Measurements from ENCODE around the gene HOXD9.

The HOXD9 gene
- 0 reads per million in 3 donors for total RNA-seq

DNA sequence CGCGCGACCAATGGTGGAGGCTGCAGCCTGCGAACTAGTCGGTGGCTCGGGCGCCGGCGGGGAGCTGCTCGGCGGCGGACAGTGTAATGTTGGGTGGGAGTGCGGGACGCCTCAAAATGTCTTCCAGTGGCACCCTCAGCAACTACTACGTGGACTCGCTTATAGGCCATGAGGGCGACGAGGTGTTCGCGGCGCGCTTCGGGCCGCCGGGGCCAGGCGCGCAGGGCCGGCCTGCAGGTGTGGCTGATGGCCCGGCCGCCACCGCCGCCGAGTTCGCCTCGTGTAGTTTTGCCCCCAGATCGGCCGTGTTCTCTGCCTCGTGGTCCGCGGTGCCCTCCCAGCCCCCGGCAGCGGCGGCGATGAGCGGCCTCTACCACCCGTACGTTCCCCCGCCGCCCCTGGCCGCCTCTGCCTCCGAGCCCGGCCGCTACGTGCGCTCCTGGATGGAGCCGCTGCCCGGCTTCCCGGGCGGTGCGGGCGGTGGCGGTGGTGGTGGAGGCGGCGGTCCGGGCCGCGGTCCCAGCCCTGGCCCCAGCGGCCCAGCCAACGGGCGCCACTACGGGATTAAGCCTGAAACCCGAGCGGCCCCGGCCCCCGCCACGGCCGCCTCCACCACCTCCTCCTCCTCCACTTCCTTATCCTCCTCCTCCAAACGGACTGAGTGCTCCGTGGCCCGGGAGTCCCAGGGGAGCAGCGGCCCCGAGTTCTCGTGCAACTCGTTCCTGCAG is at the start of gene HOXD9:
Gene HOXD9 (plus strand): TSS at position 37 of the 728 bp plus-strand sequence. CDS start 50 bp downstream, at position 87.
- H3K36me3 ChIP-seq (ENCODE audit: control insufficient read depth, insufficient read depth, low read length) = no peaks in the 10 kb centered on the region
- H3K27ac ChIP-seq (ENCODE audit: insufficient read depth, low read length, poor library complexity, severe bottlenecking) = no peak within 1 kb of the TSS
- no peak for DNase-seq
- H3K9me3 ChIP-seq (ENCODE audit: control insufficient read depth, low read length) = no peaks in the 10 kb centered on the region
- H3K27me3 ChIP-seq (replicated peaks; ENCODE audit: control insufficient read depth, insufficient read depth, low read length, poor library complexity, severe bottlenecking) = peaks cover 92% of the 10 kb centered on the region
- peaks cover 17% of the 10 kb centered on the region for H3K4me1 ChIP-seq (ENCODE audit: control insufficient read depth, insufficient read depth, low read length, poor library complexity, severe bottlenecking)
- peak within 1 kb of the TSS; percentile 16 for H3K4me3 ChIP-seq (ENCODE audit: insufficient read depth, low read depth, low read length, poor library complexity, severe bottlenecking)

DNA sequence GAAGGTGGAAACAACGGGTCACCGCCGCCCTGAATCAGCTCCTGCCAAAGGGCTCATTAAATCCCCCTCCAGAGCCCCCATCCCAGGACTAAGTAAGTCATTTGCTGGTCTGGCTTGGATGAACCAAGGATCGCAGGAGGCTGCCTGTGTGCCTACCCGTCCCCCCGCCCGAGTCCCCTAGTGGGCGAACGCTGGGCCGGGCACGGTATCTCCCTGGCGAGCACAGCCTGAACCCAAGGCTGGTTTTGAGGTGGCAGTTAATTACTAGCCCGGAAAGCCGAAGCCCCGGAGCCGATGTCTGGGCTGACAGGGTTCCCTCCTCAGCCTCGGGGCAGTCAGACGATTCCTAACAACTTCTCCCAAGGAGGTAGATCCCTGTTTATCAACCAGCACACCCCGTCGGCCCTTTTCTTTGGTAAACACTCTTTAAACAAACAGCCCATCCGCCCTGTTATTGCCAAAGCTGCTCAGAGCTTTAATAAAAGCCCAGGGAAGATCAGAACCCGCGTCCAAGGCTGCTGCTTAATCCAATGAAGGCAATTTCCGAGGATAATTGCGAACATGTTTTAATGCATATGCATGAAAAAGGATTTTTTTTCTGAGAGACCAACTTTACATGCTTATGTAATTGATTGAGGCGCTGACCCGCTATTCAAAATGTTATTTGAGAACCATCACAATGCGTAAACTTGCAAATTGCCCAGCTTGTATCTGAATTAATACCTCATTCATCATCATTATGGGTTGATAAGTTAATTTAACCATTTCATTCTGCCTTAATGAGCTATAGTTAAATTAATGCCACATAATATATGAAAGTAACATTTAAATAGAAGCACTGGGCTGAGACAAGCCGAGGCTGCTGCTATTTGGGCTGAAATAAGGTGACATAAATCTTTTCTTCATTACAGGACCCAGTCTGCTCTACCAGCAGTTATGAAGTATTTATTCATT is 49.3 kb upstream of the HOXD9 start:
- H3K36me3 ChIP-seq (ENCODE audit: control insufficient read depth, insufficient read depth, low read length) = no peaks in the 10 kb centered on the region
- peaks cover 79% of the 10 kb centered on the region for H3K27me3 ChIP-seq (replicated peaks; ENCODE audit: control insufficient read depth, insufficient read depth, low read length, poor library complexity, severe bottlenecking)
- no peak overlapping the region for H3K4me3 ChIP-seq (ENCODE audit: insufficient read depth, low read depth, low read length, poor library complexity, severe bottlenecking)
- no peak overlapping the region for H3K27ac ChIP-seq (ENCODE audit: insufficient read depth, low read length, poor library complexity, severe bottlenecking)
- DNase-seq = no peak
- peaks cover 3% of the 10 kb centered on the region for H3K9me3 ChIP-seq (ENCODE audit: control insufficient read depth, low read length)
- H3K4me1 ChIP-seq (ENCODE audit: control insufficient read depth, insufficient read depth, low read length, poor library complexity, severe bottlenecking) = no peaks in the 10 kb centered on the region

DNA sequence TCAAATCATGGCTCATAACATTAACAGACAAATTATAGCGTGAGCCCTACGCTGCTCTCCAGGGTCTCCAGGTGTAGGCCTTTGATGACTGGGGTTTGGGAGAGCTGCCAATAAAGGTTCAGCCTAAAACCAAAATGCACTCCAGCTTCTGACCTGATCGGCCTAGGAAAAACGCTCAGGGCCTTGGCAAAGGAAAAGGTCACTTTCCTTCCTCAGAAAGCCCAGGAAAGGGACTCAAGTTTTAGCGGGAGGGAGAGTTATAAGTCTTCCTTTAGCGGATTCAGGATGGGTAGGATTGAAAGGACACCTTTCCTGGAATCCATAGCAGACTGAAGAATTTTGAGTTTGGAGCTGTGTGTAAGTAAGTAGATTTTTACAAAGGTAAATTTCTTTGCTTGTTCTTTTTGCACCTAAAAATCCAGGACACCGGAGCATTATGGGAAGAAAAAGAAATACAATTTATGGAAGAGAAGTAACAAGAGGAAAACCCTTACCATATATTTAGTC is 47.5 kb upstream of the HOXD9 start:
- H3K27me3 ChIP-seq (replicated peaks; ENCODE audit: control insufficient read depth, insufficient read depth, low read length, poor library complexity, severe bottlenecking) = peaks cover 80% of the 10 kb centered on the region
- H3K36me3 ChIP-seq (ENCODE audit: control insufficient read depth, insufficient read depth, low read length) = no peaks in the 10 kb centered on the region
- H3K27ac ChIP-seq (ENCODE audit: insufficient read depth, low read length, poor library complexity, severe bottlenecking) = no peak overlapping the region
- H3K4me1 ChIP-seq (ENCODE audit: control insufficient read depth, insufficient read depth, low read length, poor library complexity, severe bottlenecking) = peaks cover 5% of the 10 kb centered on the region
- peaks cover 3% of the 10 kb centered on the region for H3K9me3 ChIP-seq (ENCODE audit: control insufficient read depth, low read length)
- no peak for DNase-seq
- no peak overlapping the region for H3K4me3 ChIP-seq (ENCODE audit: insufficient read depth, low read depth, low read length, poor library complexity, severe bottlenecking)

DNA sequence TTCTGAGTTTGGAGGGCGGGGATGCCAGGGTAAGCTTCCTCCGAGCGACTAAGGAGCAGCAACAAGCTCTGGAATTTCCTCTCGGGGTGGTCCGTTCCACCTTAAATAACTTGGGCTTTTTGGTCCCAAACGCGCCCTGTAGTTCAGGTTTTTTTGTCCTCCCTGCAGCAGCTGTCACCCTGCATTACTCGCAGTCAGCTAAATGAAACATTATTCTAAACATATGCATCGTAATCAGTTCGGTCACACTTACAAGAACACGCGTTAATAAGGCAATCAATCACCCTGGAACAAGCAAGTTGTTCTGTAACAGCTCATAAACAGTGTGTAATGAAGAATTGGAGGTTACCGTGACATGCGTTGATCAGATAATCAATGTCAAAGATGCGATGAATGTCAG is 47.0 kb upstream of the HOXD9 start:
- Histone ChIP-seq H3K27me3 (replicated peaks; ENCODE audit: control insufficient read depth, insufficient read depth, low read length, poor library complexity, severe bottlenecking) (peaks cover 78% of the 10 kb centered on the region), H3K4me3 (ENCODE audit: insufficient read depth, low read depth, low read length, poor library complexity, severe bottlenecking) (no peak overlapping the region), H3K36me3 (ENCODE audit: control insufficient read depth, insufficient read depth, low read length) (no peaks in the 10 kb centered on the region), H3K9me3 (ENCODE audit: control insufficient read depth, low read length) (peaks cover 3% of the 10 kb centered on the region), H3K27ac (ENCODE audit: insufficient read depth, low read length, poor library complexity, severe bottlenecking) (no peak overlapping the region), H3K4me1 (ENCODE audit: control insufficient read depth, insufficient read depth, low read length, poor library complexity, severe bottlenecking) (peaks cover 5% of the 10 kb centered on the region)
- no peak for DNase-seq

DNA sequence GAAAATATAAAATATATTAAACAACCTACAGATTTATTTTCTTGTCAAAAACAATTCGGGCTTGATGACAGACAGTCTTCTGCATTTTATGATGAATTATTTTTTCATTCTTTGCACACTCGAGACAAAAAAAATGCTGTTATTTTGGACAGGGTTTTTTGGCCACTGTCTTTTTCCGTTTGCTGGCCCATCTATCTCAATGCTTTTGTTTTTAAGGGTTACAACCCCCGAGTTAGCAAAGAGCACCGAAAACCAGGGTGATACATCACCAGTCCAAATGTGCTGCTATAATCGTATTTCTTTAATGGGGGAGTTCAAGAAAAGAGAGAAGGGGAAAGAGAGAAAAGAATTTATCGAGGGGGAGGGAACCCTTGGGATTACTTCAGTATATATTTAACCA is 46.5 kb upstream of the HOXD9 start:
- Histone ChIP-seq H3K27me3 (replicated peaks; ENCODE audit: control insufficient read depth, insufficient read depth, low read length, poor library complexity, severe bottlenecking) (peaks cover 76% of the 10 kb centered on the region), H3K4me1 (ENCODE audit: control insufficient read depth, insufficient read depth, low read length, poor library complexity, severe bottlenecking) (peaks cover 5% of the 10 kb centered on the region), H3K9me3 (ENCODE audit: control insufficient read depth, low read length) (peaks cover 5% of the 10 kb centered on the region), H3K36me3 (ENCODE audit: control insufficient read depth, insufficient read depth, low read length) (no peaks in the 10 kb centered on the region), H3K27ac (ENCODE audit: insufficient read depth, low read length, poor library complexity, severe bottlenecking) (no peak overlapping the region), H3K4me3 (ENCODE audit: insufficient read depth, low read depth, low read length, poor library complexity, severe bottlenecking) (no peak overlapping the region)
- no peak for DNase-seq

DNA sequence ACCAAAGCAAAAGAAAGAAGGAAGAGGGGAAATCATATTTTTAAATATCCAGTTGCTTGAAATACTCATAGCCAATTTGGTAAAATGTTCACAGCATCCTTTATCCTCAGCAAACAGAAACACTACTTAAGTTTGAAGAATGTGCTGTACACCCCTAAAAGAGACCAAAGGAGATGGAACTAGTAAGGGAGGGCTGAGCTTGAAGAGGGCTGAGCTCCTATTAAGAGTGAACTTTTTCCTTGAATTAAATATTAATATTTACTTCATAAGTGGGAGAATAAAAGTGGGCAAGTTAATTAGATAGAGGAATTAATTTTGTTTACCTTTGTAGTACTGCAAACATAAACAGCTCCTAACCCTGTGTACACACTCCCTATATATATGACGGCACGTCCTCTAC is 45.7 kb upstream of the HOXD9 start:
- Histone ChIP-seq H3K36me3 (ENCODE audit: control insufficient read depth, insufficient read depth, low read length) (no peaks in the 10 kb centered on the region), H3K4me1 (ENCODE audit: control insufficient read depth, insufficient read depth, low read length, poor library complexity, severe bottlenecking) (peaks cover 5% of the 10 kb centered on the region), H3K9me3 (ENCODE audit: control insufficient read depth, low read length) (peaks cover 12% of the 10 kb centered on the region), H3K4me3 (ENCODE audit: insufficient read depth, low read depth, low read length, poor library complexity, severe bottlenecking) (no peak overlapping the region), H3K27me3 (replicated peaks; ENCODE audit: control insufficient read depth, insufficient read depth, low read length, poor library complexity, severe bottlenecking) (peaks cover 76% of the 10 kb centered on the region), H3K27ac (ENCODE audit: insufficient read depth, low read length, poor library complexity, severe bottlenecking) (no peak overlapping the region)
- DNase-seq = no peak

DNA sequence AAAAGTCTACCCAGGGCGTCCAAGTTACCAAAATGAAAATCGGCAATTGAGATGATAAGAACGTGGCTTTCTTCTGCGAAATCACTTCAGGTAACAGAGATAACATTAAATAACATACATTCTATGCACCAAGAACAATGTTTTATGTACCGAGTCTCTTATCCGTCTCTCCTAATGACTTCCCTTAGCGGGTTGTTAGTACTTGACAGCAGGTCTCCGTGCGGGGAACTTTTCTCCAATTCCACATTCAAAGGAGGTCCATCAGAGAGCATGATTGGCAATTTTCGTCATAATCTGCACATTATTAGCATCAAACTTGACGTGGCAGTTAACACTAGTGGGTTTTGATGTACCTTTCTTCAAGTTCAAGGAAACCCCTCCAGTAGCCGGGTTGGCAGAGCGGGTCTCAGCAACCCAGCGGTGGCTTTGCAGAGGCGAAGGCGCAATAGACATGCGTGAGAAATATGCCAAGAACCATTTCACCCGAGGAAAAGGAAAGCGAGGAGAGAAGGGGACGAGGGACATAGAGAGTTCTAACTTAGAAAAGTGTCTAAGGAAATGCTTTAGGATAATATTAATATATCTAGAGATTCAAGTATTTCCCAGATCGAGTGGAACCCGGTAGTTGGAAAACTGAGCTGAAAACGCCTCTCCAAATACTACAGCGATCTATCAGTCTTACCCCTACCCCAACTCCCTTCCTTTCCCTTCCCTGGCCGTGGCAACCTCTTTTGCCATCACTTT is 43.8 kb upstream of the HOXD9 start:
- Histone ChIP-seq H3K4me1 (ENCODE audit: control insufficient read depth, insufficient read depth, low read length, poor library complexity, severe bottlenecking) (peaks cover 5% of the 10 kb centered on the region), H3K36me3 (ENCODE audit: control insufficient read depth, insufficient read depth, low read length) (no peaks in the 10 kb centered on the region), H3K27me3 (replicated peaks; ENCODE audit: control insufficient read depth, insufficient read depth, low read length, poor library complexity, severe bottlenecking) (peaks cover 78% of the 10 kb centered on the region), H3K9me3 (ENCODE audit: control insufficient read depth, low read length) (peaks cover 16% of the 10 kb centered on the region), H3K4me3 (ENCODE audit: insufficient read depth, low read depth, low read length, poor library complexity, severe bottlenecking) (no peak overlapping the region), H3K27ac (ENCODE audit: insufficient read depth, low read length, poor library complexity, severe bottlenecking) (no peak overlapping the region)
- DNase-seq = no peak

DNA sequence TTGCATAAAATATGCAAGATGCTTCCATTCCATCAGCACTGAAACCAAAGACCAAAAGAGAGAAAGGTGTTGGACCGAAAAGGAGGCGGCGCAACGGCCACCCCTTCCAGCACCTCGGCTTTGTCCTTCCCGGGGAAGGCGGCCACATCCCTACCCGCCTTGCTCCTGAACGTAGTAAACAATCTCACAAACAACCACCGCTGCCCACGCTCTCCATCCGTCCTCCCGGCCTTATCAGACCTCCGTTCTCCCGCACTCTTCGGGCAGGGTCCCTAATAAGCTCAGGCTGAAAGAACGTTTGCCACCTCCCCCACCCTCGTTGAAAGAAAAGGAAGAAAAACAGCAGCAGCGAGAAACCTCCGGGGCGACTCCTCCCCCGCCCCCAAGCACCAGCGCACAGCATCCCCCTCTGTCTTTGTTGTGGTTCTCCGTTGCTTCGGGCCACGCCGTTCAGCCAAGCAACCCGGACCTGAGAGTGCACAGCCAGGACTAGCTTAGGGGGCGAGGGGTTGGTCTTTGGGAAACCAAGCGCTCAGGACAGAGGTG is 43.2 kb upstream of the HOXD9 start:
- H3K27me3 ChIP-seq (replicated peaks; ENCODE audit: control insufficient read depth, insufficient read depth, low read length, poor library complexity, severe bottlenecking) = peaks cover 79% of the 10 kb centered on the region
- no peak overlapping the region for H3K27ac ChIP-seq (ENCODE audit: insufficient read depth, low read length, poor library complexity, severe bottlenecking)
- DNase-seq = no peak
- H3K4me3 ChIP-seq (ENCODE audit: insufficient read depth, low read depth, low read length, poor library complexity, severe bottlenecking) = no peak overlapping the region
- H3K4me1 ChIP-seq (ENCODE audit: control insufficient read depth, insufficient read depth, low read length, poor library complexity, severe bottlenecking) = peaks cover 5% of the 10 kb centered on the region
- H3K9me3 ChIP-seq (ENCODE audit: control insufficient read depth, low read length) = peaks cover 20% of the 10 kb centered on the region
- H3K36me3 ChIP-seq (ENCODE audit: control insufficient read depth, insufficient read depth, low read length) = no peaks in the 10 kb centered on the region

DNA sequence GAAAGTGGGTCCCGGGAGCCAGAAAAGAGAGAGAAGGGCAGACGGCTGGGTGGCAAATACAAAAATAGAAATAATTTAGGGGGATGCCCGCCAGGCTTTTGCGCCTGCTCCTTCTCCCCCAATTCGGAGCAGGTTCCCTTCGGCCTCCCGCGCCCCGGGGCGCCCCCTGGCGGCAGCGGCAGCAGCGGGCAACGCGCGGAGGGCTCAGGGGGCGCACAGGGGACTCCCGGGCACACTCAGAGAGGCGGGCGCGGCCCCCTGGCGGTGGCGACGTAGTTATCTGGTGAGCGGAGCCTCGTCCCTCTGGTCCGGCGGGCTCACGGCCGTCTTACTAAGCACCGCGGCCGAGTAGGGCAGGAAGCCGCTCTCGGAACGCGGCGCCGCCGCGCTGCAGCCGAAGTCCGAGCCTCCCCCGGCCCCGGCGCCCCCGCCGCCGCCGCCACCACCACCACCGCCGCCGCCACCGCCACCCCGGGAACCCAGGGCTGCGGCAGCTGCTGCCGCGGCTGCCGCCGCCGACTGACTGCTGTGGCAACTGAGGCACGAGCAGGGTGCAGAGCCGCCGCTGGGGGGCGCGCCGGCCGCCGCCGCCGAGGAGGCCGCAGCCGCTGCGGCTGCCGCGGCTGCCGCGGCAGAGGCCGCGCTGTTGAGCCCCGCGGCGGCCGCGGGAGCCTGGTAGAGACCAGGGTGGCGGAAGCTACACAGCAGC is 42.5 kb upstream of the HOXD9 start:
- Histone ChIP-seq H3K9me3 (ENCODE audit: control insufficient read depth, low read length) (peaks cover 22% of the 10 kb centered on the region), H3K4me1 (ENCODE audit: control insufficient read depth, insufficient read depth, low read length, poor library complexity, severe bottlenecking) (peaks cover 5% of the 10 kb centered on the region), H3K27me3 (replicated peaks; ENCODE audit: control insufficient read depth, insufficient read depth, low read length, poor library complexity, severe bottlenecking) (peaks cover 79% of the 10 kb centered on the region), H3K36me3 (ENCODE audit: control insufficient read depth, insufficient read depth, low read length) (no peaks in the 10 kb centered on the region), H3K4me3 (ENCODE audit: insufficient read depth, low read depth, low read length, poor library complexity, severe bottlenecking) (no peak overlapping the region), H3K27ac (ENCODE audit: insufficient read depth, low read length, poor library complexity, severe bottlenecking) (no peak overlapping the region)
- DNase-seq = no peak
